Activated CD4-positive, alpha-beta T cell treated with anti-CD3 and anti-CD28 coated beads for 4 hours (primary cell): ENCODE measurements around the gene ZBTB7B.

Source experiments
- DNase-seq, 2 donors: peaks; one replicate each; pipeline ENCODE4 v3.0.0-alpha.2; 2020

ZBTB7B gene

DNA sequence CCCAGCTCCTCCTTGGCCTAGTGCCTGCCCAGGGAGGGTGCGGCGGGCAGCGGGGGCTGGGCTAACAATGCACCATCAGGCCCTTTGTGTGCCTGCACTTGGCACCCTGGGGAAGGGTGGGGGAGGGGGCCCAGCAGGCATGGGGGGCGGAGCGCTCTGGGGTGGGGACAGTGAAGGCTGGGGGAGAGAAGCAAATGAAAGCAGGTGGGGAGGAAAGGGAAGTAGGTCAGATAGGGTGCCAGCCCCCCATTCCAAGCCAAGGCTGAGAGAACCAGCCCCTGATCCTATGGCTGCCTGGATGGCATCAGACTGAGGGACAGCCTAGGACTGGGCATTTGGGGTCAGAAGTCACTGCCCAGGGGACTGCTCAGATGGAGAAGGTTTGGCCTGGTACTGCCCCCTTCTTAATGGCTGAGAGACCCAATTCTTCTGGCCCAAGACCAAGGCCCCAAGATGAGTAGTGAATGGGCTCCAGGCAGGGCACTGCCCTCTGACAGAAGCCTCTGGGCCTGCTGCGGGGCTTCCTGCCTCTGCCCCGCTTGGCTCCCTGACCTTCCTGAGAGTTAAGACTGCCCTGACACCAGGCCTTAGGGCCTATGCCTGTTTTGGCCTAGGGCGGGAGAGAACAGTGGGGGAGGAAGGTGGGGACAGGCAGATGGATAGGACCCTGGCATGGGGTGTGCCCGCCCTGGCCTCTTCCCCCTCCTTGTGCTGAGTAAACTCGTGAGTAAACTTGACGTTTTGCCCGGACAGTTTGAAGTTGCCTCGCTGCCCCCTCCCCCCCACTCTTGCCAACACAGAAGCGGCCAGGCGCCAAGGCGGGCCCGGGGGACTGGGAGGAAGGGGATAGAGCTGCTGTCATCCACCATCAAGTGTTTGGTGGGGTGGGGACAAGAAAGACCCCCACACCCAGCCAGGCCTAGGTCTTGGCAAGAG lies 2.7 kb downstream of the ZBTB7B start:
- DNase-seq = peak in 1 of 2 donors; percentile 33

- peak; percentile 29 to 53 for DNase-seq
Measured at GRCh38 chr1:155006601-155007101, 4.0 kb downstream of the ZBTB7B start.

DNA sequence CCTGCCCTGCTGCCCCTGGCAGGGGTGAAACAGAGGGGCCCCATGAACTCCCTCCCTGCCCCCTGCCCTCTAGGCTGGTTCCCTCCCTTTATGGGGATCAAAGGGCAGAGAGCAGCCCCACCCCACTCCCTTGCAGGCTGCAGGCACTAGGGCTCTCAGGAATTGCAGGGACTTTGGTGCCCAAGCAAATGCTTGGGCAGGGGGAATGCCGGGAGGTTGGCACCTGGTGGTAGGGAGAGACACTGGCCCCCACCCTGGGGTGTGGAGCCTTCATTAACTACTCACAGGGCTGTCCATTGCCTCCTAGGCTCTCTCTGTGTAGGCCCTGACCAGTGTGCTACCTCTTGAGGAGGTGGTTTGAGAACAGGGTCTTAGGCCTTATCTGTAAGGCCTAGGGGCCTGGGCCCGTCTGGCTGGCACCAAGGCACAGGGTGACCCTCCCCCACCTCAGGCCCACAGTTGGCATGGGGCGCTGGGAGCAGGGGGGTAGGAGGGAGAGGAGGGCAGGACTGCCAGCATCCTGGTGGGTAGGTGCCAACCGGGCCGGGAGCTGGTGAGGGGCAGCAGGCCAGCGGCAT lies 4.7 kb downstream of the ZBTB7B start:
- DNase-seq = no peak

DNA sequence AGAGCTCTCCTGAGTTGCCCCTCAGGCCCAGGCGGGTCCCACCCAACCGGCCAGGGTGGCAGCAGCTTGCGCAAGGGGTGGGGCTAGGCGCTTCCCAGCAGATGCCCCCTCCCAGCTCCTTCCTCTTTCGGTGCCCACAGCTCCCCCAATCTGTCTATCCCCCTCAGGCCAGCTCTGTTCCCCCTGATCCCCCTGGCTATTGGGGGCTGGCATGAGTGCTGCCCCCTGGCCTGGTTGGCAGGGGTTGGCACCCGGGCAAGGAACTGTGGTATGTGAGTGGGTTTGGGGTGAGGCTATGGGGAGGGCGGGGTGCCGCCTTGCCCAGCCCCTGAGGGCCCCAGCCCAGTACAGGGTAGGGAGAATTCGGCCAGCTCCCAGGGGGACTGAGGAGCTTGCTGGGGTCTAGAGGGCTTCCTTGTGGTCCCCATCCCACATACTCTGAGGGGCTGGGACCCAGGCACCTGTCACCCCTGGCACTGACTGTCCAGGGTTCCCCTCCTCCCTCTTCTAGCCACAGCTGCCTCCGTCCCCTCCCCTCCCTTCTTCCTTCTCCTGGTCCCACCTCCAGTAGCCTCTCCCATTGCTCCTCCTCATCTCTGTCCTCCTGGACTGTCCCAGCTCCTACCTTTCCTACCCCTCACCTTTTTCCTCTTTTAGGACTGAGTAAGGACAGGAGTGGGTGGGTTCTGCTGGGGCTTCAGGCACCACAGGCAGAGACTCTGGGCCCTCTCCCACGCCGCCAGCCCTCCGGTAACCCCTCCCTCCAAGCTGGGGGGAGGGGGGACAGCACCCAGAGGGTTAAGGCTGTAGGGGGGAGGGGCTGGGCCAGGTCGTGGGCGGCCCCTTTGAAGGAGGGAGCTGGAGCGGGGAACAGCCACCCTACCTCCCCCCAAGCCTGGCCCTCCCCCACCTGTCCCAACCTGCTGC lies 5.7 kb downstream of the ZBTB7B start:
- DNase-seq = peak; percentile 70 to 74

DNA sequence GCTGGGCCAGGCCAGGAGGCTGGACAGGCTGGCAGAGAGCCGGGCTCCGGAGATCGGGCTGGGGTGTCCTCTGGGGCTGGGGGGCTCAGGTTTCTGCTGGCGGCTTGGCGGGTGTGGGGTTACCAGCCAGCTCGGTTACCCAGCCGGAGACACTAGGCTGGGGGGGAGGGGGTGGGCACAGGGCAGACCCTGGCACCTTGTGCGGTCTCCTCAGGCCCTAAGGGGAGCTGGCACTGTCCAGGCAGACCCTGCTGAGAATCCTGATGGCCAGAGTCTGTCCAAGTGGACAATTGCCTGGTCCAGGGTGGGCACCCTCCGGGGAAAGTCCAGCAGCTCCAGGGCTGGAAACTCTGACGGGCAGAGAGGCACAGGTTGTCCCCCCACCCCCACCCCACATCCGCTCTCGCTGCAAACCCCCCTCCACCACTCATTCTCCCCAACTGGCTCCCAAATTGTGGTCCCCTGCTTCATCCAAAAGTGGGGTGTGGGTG lies 6.7 kb downstream of the ZBTB7B start:
- peak in 1 of 2 donors; percentile 44 for DNase-seq

DNA sequence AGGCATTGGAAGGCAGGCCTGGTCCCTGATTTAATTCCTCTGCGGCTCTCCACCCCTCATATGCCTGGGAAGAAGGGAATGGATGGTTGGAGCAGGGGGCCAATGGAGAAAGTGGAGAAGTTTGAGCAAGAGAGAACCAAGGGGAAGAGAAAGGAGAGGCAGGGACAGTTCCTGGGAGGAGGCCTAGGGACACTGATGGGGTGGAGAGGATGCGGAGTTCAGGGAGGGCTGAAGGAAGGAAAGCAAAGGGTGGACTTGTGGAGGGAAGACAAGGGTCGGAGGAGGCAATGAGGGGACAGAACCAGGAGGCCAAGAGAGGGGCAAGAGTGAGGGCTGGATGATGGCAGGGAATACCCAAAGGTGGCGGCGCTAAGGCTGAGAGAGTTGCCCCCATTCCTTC lies 7.1 kb downstream of the ZBTB7B start:
- DNase-seq = no peak

- DNase-seq = peak in 1 of 2 donors; percentile 45
Measured at GRCh38 chr1:155010211-155010918, 7.8 kb downstream of the ZBTB7B start.

GRCh38 chr1:155011004-155011416 lies 8.4 kb downstream of the ZBTB7B start:
- DNase-seq = no peak

DNA sequence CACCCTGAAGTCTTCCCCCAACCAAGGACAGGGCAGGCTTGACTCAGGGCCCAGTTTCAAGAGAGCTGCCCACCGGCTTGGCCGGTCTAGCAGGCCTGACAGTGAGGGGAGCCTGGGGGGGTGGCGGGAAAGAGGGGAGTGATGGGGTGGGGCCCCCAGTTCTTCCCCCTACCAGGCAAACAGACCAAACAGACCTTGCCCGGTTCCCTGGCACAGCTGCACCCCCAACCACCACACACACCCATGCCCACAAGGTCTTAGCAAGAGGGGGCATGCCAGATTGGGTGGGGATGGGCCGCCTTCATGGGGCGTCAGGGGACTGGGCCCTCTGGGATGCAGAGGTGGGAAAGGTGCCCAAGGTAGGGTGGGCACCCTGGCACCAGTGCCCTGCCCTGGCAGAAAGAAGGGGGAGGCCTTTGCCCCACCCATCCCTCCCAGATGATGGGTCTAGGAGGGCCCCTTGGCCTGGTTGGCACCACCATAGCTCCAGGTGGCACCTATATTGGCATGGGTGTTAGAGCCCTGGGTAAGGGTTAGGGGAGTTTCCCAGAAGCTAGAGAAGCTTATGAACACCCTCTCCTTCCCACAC lies 8.9 kb downstream of the ZBTB7B start:
- no peak for DNase-seq

DNA sequence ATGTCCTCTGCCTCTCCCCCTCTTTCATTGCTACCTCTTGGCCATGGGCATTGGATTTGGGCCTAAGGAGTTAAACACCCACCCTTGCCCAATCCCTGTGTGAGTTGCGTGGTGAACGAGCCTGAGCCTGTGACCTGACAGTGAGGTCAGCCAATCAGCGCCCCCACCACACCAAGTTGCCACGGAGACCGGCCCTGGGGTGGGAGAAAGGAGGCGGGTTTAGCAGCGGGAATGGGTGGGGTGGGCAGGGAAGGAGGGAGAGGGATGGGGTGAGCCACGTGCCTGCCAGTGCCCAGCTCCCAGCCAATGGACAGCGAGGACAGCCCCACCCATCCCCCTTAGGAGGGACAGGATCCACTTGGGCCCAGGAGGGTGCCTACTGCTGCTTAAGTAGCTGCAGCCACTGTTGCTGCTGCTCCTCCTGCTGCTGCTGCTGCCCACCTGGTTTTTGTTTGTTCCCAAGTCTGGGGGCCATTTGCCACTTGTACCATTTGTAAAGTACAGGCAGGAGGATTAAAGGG lies 9.5 kb downstream of the ZBTB7B start:
- peak in 1 of 2 donors; percentile 28 for DNase-seq

DNA sequence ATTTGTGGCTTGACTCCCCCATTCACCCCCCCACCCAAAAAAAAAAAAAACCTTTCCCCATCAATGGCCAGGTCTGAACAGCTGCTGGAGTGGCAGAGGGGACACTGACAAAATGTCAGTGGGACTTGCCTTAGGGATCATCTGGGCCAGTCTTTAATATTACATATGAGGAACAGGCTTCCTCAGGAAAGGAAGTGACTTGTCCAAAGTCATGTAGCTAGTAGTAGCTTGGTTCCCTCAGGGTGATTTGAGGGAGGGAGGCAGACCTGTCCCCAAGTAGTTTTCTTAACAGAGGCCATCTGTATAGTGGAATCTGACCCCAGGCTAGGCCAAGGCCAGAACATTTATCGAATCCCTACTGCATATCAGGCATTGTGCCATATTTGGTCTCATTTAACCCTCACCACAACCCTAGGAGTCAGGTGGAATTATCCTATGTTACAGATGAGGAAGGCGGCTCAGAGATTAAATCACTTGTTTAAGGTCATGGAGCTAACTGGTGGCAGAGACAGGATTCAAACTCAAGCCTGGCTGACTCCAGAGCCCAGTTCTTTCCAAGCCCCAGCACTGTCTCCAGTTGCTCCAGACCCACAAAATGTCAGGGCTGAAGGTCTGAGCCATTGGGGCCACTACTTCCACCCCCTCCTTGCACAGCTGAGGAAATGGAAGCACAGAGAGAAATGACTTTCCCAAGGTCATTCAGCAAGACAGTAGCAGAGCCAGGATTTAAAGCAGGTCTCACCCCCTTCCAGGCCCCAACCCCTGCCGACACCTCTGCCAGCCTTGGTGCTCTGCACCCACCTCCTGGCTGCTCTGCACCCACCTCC lies 10.4 kb downstream of the ZBTB7B start:
- no peak for DNase-seq

- DNase-seq = peak in 1 of 2 donors; percentile 64
Measured at GRCh38 chr1:155013632-155014031, 11.0 kb downstream of the ZBTB7B start.

DNA sequence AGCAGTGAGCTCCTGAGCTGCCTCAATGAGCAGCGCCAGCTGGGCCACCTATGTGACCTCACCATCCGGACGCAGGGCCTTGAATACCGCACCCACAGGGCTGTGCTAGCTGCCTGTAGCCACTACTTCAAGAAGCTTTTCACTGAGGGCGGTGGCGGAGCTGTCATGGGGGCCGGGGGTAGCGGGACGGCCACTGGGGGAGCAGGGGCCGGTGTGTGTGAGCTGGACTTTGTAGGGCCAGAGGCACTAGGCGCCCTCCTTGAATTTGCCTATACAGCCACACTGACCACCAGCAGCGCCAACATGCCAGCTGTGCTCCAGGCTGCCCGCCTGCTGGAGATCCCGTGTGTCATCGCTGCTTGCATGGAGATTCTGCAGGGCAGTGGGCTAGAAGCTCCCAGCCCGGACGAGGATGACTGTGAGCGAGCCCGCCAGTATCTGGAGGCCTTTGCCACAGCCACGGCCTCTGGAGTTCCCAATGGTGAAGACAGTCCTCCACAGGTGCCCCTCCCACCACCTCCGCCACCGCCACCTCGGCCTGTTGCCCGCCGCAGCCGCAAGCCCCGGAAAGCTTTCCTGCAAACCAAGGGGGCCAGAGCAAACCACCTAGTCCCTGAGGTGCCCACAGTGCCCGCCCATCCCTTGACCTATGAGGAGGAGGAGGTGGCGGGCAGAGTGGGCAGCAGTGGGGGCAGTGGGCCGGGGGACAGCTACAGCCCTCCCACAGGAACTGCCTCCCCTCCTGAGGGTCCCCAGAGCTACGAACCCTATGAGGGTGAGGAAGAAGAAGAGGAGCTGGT lies 12.3 kb downstream of the ZBTB7B start:
- no peak for DNase-seq

DNA sequence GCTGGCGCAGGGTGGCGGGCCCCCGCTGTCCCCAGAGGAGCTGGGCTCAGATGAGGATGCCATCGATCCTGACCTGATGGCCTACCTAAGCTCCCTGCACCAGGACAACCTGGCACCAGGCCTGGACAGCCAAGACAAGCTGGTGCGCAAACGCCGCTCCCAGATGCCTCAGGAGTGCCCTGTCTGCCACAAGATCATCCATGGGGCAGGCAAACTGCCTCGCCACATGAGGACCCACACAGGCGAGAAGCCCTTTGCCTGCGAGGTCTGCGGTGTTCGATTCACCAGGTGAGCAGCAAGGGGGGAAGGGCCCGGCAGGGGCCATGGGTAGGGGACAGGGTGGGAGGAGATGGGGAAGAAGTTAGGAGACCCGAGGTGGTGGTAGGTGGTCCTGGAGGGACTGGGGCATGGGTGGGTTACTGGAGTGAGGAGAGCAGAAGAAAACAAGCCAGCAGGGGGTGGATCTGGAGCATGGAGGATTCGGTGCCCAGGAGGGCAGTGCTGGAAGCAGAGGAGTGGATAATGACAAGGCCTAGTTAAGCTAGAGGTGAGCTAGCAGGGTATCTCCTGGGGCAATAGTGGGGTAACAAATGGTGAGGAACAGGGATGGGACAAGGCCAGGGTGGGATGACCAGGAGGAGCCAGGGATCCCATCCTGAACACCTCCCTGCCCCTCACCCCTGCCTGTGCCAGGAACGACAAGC lies 13.1 kb downstream of the ZBTB7B start:
- DNase-seq = no peak

GRCh38 chr1:155016231-155016831 lies 13.7 kb downstream of the ZBTB7B start:
- no peak for DNase-seq

DNA sequence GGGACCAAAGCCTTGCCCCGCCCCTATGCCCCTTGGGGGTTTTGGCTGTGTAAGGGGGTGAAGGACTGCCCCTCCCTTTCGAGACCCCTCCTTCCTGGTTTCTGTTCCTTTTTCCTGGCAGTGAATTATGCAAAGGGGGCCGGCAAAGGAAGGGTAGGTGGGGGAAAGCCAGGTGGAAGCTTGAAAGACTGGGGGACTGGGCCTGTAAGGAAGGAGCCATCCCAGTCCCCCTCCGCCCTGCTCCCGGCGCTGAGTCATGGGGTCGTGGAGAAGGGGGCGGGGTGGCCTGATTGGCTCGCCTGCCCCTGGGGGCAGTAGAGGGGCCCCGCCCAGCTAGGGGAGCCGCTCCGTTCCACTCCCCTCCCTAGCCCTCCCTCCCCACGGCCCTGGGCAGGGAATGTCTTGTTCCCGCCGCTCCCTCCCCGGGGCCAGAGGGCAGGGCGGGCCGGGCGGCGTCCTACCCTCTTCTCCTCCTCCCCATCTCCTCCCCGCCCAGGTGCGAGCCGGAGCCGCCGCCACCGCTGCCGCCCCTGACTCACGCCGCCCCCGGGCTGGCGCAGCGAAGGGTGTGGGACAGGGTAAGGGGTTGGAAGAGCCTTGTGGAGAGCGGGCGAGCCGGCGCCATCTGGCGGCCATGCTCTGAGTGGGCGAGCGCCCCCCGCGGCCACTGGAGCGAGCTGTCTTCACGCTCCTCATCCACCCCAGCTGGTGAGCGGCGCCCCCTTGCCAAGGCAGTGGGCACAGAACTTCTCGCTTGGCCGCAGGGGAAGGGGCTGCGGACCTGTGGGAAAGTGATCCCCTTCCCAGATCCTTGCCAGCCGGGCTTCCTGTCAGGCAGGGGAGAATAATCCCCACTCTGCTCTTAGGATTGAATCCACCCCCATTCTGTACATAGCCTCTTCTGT lies 14.7 kb downstream of the ZBTB7B start:
- DNase-seq = peak; percentile 93

DNA sequence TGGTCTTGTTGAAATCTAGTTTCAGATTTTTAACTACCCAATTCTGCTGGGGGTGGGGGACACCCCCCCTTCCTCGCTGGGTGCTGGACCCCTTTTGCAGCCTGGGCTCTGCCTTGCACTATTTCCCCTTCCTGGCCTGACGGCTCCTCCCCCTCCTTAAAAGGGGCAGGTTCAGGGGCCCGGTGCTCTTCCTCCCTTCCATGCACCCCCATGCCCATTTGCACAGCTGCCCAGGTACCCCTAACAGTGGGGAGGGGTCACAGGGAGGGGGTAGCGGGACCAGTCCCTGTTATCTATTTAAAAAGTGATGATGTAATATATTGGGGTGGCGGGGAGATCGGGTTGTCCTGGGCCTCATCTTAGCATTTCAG lies 15.3 kb downstream of the ZBTB7B start:
- DNase-seq = no peak
